ENCODE data around the gene CSMD2.

CSMD2 gene

GRCh38 chr1:33792216-33792615 lies 372.8 kb downstream of the CSMD2 start:
- DNase-seq = no peak
- H3K27me3 ChIP-seq (ENCODE audit: insufficient read depth, low read depth, severe bottlenecking) = peaks cover 44% of the 10 kb centered on the region
- H3K9me3 ChIP-seq (ENCODE audit: severe bottlenecking) = peaks cover 4% of the 10 kb centered on the region
- no peak overlapping the region for H3K27ac ChIP-seq
- no peak for TF ChIP-seq CTCF (IDR thresholded peaks at IDR 0.05; ENCODE audit: low read depth, low read length)
- H3K4me3 ChIP-seq (ENCODE audit: low read depth, low read length) = no peak overlapping the region
- H3K36me3 ChIP-seq = no peaks in the 10 kb centered on the region

- peaks cover 54% of the 10 kb centered on the region for H3K27me3 ChIP-seq (ENCODE audit: insufficient read depth, low read depth, severe bottlenecking)
- H3K36me3 ChIP-seq = no peaks in the 10 kb centered on the region
- peaks cover 4% of the 10 kb centered on the region for H3K9me3 ChIP-seq (ENCODE audit: severe bottlenecking)
- no peak overlapping the region for H3K27ac ChIP-seq
- no peak overlapping the region for H3K4me3 ChIP-seq (ENCODE audit: low read depth, low read length)
- no peak for DNase-seq
- no peak for TF ChIP-seq CTCF (IDR thresholded peaks at IDR 0.05; ENCODE audit: low read depth, low read length)
Measured at GRCh38 chr1:33791251-33791650, 373.8 kb downstream of the CSMD2 start.

- DNase-seq = no peak
- no peaks in the 10 kb centered on the region for H3K9me3 ChIP-seq (ENCODE audit: severe bottlenecking)
- no peak overlapping the region for H3K27ac ChIP-seq
- no peaks in the 10 kb centered on the region for H3K36me3 ChIP-seq
- no peak for TF ChIP-seq CTCF (IDR thresholded peaks at IDR 0.05; ENCODE audit: low read depth, low read length)
- H3K4me3 ChIP-seq (ENCODE audit: low read depth, low read length) = no peak overlapping the region
- peaks cover 58% of the 10 kb centered on the region for H3K27me3 ChIP-seq (ENCODE audit: insufficient read depth, low read depth, severe bottlenecking)
Measured at GRCh38 chr1:33790577-33790976, 374.5 kb downstream of the CSMD2 start.

GRCh38 chr1:33784876-33785275 lies 380.2 kb downstream of the CSMD2 start:
- no peak overlapping the region for H3K27ac ChIP-seq
- no peak overlapping the region for H3K4me3 ChIP-seq (ENCODE audit: low read depth, low read length)
- H3K27me3 ChIP-seq (ENCODE audit: insufficient read depth, low read depth, severe bottlenecking) = peaks cover 97% of the 10 kb centered on the region
- no peaks in the 10 kb centered on the region for H3K9me3 ChIP-seq (ENCODE audit: severe bottlenecking)
- no peaks in the 10 kb centered on the region for H3K36me3 ChIP-seq
- DNase-seq = no peak
- no peak for TF ChIP-seq CTCF (IDR thresholded peaks at IDR 0.05; ENCODE audit: low read depth, low read length)

GRCh38 chr1:33782776-33783175 lies 382.3 kb downstream of the CSMD2 start:
- DNase-seq = no peak
- Histone ChIP-seq H3K27ac (no peak overlapping the region), H3K9me3 (ENCODE audit: severe bottlenecking) (no peaks in the 10 kb centered on the region), H3K36me3 (no peaks in the 10 kb centered on the region), H3K27me3 (ENCODE audit: insufficient read depth, low read depth, severe bottlenecking) (peaks cover 98% of the 10 kb centered on the region), H3K4me3 (ENCODE audit: low read depth, low read length) (no peak overlapping the region)
- TF ChIP-seq CTCF (IDR thresholded peaks at IDR 0.05; ENCODE audit: low read depth, low read length) = no peak

GRCh38 chr1:33781652-33782051 lies 383.4 kb downstream of the CSMD2 start:
- H3K9me3 ChIP-seq (ENCODE audit: severe bottlenecking) = no peaks in the 10 kb centered on the region
- DNase-seq = no peak
- peaks cover 95% of the 10 kb centered on the region for H3K27me3 ChIP-seq (ENCODE audit: insufficient read depth, low read depth, severe bottlenecking)
- H3K27ac ChIP-seq = no peak overlapping the region
- H3K4me3 ChIP-seq (ENCODE audit: low read depth, low read length) = no peak overlapping the region
- no peaks in the 10 kb centered on the region for H3K36me3 ChIP-seq
- TF ChIP-seq CTCF (IDR thresholded peaks at IDR 0.05; ENCODE audit: low read depth, low read length) = no peak

Measured in WERI-Rb-1 (cell line).